Mesenteric fat pad (tissue), 1 donor: ENCODE data around the gene TTC19. TPM values are rescaled to one million over a fixed set of nuclear protein-coding genes. Genes with fewer than 3 reads are reported as not detected.
"Not testable (repeated sequence)": the region's sequence is repeated elsewhere in the genome, so short reads cannot be mapped to it uniquely, and the experiment has no call there.

Experiments used
- DNase-seq: peaks from one replicate; pipeline ENCODE4 v3.0.0-alpha.2; 2020; ENCODE audit warnings: low spot score
- total RNA-seq: library from RNA; stranded (reverse); fragmentation: NEBNext Ultra II Directional; extraction: Animal tissue kit (Norgen Biotek cat#: 25700); gene quantifications from one replicate; pipeline ENCODE4 v1.2.1, GENCODE V29; 2021
- donor health status: DM: yes; HTN: yes; CAD: no.

TTC19 gene
- total RNA-seq, 1 donor from 2014 or later, result 27.0 TPM

DNA sequence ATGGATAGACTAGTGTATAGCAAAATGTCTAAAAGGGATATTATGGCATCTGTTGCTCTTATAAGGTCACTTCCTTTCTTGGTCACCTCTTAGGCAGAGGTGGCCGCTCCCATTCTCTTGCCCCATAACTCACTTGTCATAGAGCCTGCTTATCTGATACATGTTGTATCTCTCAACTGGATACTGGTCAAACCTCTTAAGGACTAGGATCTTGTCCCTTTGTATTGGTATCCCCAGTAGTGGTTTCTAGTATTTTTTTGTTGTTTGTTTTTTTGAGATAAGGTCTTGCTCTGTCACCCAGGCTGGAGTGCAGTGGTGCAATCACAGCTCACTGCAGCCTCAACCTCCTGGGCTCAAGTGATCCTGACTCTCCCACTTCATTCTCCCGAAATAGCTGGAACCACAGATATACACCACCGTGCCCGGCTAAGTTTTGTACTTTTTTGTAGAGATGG lies 27.1 kb upstream of the TTC19 start:
- DNase-seq, result no peak

DNA sequence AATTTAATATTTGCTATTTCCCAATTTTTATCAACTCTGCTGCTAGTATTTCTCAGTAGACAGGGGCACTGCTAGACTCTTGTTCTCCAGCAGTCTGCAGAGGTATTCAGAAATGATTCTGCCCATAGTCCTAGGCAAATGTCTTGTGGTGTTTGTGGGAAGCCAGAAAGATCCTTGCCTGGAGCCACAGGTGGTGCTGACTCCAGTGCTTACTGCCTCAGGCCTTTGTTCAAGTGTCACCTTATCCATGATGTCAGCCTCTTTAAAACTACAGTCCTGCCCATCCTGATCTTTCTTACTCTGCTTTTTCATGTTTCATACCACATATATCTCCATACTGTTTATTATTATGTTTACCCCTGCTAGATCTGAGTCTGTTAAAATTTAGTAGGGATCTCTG lies 26.6 kb upstream of the TTC19 start:
- no peak for DNase-seq

DNA sequence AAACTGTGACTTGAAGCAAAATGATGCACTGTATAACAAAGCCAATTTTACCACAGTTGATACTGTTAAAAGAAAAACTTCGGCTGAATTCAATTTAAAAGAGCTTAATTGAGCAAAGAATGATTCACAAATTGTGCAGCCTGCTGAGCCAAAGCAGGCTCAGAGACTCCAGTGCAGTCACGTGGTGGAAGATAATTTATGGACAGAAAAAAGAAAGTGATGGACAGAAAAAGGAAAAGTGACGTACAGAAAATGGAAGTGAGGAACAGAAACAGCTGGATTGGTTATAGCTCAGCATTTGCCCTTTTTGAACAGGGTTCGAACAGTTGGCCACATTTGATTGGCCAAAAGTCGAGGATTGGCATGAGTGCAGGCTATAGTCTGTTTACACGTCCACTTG lies 25.8 kb upstream of the TTC19 start:
- no peak for DNase-seq

DNA sequence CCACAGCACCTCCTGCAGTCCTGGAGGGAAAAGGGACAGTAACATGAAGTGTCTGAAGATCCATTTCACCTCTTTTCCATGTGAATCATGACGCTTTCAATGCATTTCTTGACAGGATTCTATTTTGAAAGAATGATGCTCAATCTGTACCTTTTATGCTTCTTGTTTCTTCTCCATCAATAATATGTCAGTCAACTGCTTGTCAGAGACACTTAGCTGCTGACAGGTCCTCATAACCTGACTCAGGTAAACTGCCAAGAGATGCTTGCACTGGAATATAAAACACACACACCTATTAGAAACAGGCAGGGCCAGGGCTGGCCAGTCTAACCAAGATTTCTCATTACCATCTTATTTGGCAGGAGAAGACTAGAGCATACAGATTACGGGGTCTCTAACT lies 21.7 kb upstream of the TTC19 start:
- DNase-seq, result no peak

DNA sequence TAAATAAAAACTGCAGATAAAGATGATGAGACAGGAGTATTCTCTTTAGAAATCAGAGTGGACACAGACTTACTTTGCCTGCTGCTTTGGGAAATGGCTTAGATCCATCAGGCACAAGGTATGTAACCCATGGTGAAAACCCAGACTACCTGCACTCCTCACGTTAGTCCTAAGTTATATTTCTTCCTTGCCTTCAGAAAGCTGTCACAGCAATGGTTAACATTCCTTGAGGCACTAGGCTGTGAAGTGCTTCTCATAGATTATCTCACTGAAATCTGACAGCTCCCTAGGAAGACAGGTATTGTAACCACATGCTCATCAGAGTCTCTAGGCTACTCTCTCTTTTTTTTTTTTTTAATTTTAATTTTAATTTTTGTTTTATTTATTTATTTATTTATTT lies 21.0 kb upstream of the TTC19 start:
- DNase-seq, result no peak

DNA sequence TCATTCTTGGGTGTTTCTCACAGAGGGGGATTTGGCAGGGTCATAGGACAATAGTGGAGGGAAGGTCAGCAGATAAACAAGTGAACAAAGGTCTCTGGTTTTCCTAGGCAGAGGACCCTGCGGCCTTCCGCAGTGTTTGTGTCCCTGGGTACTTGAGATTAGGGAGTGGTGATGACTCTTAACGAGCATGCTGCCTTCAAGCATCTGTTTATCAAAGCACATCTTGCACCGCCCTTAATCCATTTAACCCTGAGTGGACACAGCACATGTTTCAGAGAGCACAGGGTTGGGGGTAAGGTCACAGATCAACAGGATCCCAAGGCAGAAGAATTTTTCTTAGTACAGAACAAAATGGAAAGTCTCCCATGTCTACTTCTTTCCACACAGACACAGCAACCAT lies 20.6 kb upstream of the TTC19 start:
- DNase-seq, result not testable (repeated sequence)

DNA sequence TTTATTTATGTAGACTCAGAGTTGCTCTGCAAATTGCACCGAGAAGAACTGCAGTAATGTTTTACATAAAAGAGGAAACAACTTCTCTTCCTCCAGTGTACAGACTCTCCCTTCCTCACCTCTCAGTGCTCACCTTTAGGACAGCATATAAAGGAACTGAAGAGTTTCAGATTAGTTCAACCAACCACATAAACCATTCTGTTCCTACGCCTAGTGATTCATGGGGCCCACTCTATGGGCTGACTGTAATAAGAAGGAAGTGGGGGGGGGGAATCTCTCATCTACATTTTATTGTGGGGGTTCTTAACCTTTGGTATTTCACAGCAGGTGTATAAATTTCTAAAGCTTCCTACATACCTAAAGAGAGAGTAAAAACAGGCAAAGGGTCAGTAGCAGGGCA lies 18.4 kb upstream of the TTC19 start:
- DNase-seq, result no peak

DNA sequence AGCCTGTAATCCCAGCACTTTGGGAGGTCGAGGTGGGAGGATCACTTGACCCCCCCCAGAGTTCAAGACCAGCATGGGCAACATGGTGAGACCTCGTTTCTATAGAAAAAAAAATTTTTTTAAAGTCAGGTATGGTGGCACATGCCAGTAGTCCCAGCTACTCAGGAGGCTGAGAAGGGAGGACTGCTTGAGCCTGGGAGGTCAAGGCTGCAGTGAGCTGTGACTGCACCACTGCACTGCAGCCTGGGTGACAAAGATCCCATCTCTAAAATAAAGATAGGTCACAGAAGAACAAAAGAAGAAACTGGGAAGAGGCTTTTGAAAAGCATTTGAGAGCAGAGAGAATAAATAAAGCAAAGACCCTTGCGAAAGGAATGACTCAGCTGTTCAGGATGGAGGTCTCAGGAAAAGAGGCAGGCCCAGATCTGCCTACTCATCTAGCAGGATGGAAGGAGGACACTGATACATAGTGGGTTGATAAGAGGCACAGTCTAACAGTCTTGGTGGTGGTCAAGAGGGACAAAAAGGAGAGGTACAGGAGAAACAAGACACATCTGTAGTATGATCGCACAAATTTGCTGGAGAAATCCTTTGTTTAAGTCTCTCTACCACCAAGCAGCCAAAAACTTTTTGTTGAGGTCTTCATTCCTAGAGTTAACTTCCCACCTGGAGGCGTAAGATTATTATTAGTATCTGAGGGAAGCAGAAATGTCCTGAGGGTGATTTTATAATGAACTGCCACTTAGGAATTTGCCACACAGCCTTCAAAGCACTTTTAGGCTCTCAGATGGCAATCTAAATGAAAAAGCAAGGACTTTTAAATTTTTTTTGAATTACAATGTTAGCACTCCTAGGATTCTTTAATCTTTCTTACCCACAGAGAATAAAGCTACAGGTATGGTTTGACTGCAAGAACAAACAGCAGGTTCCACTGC lies 17.7 kb upstream of the TTC19 start:
- DNase-seq, result no peak

DNA sequence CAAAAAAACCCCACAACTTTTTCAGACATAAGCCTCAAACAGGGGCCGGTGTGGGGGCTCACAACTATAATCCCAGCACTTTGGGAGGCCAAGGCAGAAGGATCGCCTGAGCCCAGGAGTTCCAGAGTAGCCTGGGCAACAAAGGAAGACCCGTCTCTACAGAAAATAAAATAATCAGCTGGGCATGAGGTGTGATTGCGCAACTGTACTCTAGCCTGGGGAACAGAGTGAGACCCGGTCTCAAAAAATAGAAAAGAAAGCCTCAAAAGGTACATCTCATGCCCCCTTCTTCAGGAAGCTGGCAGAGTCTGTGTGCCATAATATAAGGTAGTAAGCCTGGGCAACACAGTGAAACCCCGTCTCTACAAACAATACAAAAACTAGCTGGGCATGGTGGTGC lies 3.3 kb upstream of the TTC19 start:
- no peak for DNase-seq

DNA sequence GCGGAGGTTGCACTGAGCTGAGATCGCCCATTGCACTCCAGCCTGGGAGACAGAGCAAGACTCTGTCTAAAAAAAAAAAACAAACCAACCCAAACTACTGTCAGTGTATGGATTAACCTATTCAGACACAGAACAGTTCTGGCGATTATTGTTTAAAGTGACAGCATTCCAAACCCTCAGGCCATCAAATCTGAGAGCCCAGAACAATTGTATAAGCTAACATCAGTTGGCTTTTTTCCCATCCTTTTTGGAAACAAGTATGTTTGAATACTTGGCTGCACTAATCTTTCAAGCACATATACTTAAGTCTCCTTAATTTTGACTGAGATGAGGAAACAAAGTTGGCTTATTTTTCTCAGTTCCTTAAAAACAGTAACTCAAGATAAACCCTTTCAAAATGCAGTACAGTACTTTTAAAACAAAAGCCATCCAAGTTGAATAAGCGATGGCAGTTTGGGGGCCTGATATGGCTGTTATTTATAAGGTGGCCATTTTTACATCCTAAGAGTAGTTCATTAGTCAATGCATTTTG lies 1.5 kb upstream of the TTC19 start:
- DNase-seq, result no peak

DNA sequence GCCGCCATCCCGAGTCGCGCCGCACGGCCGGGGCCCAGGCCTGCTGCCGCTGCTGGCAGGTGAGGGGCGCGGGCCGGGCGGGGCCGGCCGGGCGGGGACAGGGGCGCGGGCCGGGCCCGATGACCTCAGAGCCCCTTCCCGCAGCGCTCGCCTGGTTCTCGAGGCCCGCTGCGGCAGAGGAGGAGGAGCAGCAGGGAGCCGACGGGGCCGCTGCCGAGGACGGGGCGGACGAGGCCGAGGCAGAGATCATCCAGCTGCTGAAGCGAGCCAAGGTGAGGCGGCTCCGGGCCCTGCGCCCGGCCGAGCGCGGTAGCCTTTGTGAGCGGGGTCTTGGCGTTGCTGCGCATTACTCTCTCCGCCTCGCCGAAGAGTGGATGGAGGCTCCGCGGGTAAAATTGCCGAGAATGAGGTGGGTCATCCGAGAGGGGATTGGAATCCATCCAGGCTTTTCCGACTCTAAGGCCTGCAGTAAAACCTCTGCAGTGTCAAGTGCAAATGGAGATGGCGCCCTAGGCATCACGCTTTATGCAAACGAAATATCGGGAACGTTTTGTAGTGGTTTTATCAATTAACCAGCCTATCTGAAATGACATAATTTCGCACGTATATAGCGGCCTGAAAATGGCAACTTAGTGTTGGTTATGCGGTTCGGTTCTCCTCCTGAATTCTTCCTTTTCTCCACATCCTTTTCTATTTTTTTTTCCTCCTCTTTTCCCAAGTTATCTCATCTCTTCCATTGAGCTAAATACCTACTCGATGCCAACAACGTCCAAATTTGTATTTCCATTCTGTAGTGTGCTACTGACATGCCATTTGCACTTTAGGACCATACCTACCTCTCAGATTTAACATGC lies 577 bp downstream of the TTC19 start:
- no peak for DNase-seq

DNA sequence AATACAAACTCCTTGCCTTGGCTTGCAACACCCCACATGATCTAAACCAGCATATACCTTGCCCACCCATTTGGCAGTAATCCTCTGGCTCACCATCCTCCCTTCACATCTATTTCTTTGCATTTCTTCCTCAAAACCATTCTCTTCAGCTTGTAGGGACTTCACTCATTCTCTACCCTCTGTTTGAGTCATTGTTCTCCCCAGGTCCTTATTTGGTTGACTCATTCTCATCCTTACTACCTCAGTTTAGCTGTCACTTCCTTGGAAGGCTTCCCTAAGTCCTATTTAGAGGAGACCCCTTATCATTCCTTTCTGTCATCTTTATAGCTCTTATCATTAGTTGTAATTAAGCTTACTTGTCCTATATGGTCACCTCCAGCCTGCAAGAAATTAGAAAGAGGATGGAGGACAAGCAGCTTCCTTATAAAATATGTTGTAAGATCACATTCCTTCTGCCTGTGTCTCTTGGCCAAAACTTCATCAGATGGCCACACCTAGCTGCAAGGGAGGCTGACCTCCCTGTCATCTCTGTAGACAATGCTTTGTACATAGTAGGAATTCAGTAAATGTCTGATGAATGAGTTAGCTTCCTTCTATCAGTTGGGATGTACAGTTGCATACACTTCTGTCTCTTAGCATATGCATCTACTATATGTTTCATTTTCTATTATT lies 1.7 kb downstream of the TTC19 start:
- no peak for DNase-seq

DNA sequence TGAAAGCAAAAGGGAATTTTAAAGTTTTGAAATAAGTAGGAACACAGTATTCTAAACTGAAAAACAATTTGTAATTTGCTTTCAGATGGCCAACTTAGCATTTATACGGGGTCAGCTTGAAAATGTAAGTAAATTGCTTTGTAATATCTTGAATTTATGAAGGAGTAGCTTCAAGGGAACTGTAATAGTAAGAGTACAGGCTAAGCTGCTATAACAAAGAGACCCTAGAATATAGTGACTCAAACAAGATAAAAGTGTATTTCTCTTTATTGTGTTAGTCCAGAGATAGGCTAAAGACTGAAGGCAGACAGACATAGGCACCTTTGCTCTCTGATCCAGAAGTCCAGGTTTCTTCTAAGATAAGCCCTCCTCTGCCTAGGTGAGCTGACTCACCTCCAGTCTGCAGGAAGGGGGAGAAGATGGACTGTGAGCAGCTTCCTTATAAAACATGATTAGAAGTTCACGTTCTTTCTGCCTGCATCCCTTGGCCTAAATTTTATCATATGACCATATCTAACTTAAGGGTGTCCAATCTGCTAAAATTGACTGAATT lies 3.2 kb downstream of the TTC19 start:
- DNase-seq, result no peak

DNA sequence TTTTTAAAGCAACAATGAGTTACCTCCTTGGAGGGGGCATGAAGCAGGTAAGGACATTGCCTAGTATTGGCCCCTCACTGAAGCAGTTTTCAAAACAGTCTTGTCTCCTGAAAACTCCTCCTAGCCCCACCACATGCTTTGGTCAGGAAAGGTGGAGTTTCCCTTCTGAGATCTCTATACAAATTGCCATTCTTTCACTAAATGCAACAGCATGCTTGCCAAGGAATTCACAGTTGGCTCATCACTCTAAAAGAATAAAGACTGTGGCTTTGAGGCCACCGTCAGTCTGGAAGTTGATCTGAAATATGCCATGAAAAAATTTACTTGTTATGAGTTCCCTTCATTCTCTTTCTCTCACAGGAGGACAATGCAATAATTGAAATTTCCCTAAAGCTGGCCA lies 4.2 kb downstream of the TTC19 start:
- DNase-seq, result no peak

DNA sequence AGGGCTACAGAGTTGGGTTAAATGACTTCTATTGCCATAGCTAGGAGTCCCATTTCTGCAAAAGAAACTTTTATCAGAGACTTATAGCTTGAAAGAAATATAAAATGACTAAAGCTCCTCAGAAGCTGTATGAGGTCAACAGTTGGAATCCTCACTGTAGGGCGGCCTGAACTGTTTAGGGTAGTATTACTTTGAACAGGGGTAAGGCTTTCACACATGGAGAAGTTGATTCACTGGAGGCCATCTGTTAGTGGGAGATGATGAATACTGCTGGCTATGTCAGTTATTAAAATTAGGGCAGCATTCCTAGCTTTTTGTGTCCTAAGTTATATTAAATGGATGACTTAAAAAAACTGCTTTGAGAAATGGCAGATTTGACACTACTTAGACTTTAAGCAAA lies 6.0 kb downstream of the TTC19 start:
- no peak for DNase-seq

DNA sequence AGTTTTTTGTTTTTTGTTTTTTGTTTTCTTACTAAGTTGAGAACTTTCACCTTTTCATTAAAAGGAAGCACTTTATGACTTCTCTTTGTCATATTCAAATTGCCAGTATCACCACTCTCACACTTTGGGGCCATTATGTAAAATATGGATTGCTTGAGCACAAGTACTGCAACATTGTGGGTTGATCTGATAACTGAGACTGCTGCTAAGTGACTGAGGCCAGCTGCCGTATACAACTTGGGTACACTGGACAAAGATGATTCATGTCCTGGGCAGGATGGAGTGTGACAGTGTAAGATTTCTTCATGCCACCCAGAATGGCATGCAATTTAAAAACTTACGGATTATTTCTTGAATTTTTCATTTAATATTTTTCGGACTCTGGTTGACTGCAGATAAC lies 7.8 kb downstream of the TTC19 start:
- no peak for DNase-seq

DNA sequence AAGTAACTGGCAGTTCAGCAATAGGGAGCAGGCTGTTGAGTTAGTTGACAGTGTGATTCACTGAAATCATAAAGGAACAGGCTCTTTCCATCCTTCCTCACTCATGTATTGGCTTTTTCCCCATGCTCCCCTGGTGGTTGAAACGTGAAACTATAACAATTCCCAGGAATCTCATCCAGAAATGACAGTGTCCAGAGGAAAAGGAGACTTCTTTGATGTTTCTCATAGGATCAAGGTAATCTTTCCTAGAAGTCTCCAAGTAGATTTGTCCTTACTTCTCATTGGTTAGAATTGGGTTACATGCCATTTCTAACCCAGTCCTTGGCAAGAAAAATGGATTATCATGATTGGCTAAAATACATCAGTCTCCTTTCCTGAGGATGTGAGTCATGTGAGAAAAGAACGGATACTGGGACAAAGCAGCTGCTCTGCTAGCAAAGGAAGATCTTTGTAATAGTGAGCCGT lies 14.4 kb downstream of the TTC19 start:
- DNase-seq, result no peak

DNA sequence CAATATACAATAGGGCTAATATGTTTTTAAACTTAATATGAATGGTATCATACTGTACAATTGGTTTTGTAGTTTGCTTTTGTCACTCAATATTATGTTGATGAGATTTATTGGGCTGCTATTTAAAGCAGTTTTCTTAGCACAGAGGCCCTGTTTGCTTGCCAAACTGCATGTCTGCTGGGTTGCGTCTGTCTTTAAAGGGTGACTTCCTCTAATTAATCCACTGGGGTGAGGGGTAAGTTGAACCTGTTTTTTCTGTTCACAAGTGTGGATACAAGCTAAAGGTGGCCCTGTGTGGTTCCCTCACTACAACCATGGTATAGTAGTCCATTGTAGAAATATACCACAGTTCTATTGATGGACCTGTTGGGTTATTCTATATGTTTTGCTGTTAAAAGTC lies 19.7 kb downstream of the TTC19 start:
- no peak for DNase-seq

DNA sequence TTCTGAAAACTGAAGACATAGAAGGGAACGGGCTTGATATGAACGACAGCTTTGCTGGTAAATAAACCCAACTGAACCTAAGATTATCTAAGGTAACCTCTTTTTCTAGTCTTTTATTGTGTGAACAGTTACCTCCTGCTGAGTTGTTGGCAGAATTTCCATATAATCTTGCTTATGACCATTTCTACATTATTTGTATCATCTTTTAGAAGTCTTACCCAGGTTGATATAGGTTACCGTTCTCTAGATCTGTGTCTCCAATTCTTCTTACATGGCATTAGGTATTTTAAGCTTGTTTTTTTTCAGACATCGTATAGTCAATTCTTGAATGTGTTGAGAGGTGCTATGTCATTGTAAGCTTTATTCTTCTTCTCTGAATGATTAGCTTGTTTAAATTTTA lies 24.3 kb downstream of the TTC19 start:
- DNase-seq, result no peak

DNA sequence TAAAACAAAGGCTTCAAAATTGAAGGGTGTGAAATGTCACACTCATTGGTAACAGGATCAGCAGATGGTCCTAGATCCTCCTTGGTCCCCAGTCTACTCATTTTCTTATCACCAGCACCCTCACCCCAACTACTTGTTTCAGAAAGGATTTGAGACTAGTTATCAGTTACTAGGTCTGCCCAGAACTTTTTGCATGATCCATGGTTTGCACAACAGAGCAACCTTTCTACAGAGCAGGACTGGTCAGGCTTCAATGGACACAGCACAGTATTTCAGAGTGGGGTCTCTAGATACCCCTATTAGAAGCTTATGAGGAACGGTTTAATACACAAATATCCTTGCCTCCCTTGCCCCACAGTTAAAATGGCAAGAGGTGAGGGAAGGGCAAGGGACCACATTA lies 25.6 kb downstream of the TTC19 start:
- no peak for DNase-seq

DNA sequence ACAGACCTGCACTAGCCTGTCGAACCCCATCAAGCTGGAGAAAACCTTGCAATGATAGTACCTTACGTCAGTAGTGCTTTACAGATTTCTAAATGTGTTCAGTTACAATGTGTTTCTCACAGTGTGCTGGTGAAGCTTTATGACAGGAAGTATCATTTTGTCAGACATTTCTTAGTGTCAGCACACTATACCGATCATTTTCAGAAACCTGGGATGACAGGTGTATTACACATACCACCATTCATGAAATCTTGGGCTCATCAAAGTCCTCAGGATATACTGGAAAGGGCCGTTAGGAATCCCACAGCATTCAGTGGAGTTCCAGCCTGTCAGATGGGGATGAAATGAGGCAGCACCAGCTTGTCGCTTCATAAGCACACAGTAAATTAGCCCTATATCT lies 27.3 kb downstream of the TTC19 start:
- DNase-seq, result no peak
